Fibroblast of skin of scalp (primary cell): ENCODE measurements around the gene NCDN. TPM values are rescaled to one million over a fixed set of nuclear protein-coding genes. Genes with fewer than 3 reads are reported as not detected.

Source experiments
- DNase-seq: peaks from one replicate; pipeline ENCODE4 v3.0.0-alpha.2; 2013
- polyA plus RNA-seq, 2 experiments: library from polyadenylated mRNA; unstranded; fragments of 120-200 nt; gene quantifications; one replicate each; pipeline ENCODE4 v1.2.1, GENCODE V29; 2013; ENCODE audit not compliant: insufficient read length in 2 of 2

The NCDN gene, protein sequence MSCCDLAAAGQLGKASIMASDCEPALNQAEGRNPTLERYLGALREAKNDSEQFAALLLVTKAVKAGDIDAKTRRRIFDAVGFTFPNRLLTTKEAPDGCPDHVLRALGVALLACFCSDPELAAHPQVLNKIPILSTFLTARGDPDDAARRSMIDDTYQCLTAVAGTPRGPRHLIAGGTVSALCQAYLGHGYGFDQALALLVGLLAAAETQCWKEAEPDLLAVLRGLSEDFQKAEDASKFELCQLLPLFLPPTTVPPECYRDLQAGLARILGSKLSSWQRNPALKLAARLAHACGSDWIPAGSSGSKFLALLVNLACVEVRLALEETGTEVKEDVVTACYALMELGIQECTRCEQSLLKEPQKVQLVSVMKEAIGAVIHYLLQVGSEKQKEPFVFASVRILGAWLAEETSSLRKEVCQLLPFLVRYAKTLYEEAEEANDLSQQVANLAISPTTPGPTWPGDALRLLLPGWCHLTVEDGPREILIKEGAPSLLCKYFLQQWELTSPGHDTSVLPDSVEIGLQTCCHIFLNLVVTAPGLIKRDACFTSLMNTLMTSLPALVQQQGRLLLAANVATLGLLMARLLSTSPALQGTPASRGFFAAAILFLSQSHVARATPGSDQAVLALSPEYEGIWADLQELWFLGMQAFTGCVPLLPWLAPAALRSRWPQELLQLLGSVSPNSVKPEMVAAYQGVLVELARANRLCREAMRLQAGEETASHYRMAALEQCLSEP
- polyA plus RNA-seq (2013, experiment 1 of 2; ENCODE audit: insufficient read length) = 28.6 TPM
- polyA plus RNA-seq (2013, experiment 2 of 2; ENCODE audit: insufficient read length) = 26.0 TPM

DNA sequence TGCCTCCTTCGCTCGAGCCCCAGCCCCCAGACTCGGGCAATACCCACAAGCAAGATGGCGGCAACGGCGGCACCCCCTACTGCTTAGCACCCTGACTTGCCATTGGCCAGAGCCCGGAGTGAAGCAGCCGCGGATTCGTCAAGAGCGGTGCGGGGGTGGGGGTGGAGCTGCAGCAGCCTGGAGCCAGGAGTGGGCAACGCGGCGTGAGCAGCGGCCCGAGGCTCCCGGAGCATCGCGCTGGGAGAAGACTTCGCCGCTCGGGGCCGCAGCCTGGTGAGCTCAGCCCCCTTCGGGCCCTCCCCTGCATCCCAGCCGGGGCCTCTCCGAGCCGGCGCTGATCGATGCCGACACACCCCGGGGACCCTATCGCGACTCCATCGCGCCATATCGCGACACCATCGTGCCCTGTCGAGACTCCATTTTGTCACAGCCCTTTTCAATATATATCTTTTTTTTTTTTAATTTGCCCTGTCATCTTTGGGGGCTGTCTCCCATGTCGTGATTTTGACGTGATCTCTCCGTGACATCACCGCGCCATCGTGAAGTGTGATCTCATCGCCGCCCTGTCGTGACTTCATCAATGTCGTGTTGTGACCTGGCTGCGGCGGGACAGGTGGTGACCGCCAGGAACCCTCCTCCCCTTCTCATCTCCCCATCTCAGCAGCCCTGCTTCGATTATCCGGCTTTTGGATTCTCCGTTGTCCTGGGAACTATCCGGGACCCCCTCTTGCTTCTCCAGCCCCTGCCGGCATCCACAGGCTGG, at the start of gene NCDN:
Gene NCDN (plus strand): TSS at position 189 of the 763 bp plus-strand sequence. CDS start 392 bp downstream, at position 581.
- DNase-seq = peak; percentile 98

DNA sequence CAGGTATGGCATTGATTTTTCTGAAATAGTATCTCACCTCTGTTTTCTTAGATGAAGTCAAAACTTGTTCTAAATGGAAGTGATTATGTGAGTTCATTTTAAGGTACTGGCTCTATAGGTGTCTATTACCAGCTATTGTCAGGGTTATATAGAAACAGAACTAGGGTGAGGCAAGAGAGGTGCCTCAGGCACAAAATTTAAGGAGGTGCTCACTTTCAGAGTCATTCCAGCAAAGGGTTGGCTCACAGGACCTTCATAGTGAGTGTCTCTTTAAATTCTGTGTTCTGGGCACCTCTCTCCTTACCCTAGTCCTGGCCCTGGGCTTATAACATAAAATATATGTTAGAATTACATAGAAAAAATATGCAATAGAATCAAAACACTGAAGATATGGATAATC, 49.7 kb upstream of the NCDN start:
- no peak for DNase-seq

DNA sequence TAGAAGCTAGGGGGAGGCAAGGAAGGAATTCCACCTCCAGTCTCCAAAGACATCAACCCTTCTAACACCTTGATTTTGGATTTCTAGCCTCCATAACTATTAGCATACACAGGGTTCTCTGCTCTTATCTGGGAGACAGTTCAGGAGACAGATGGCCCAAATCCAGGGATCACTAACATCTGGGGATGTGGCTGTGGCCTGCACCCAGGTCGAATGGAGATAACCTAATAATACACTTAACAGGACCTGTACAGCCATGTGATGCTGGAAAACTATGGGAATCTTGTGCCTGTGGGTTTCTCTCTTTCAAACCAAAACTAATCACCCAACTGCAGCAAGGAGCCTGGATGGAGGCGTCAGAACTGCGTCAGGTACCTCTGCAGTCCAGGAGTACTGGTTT, 48.0 kb upstream of the NCDN start:
- DNase-seq = no peak

DNA sequence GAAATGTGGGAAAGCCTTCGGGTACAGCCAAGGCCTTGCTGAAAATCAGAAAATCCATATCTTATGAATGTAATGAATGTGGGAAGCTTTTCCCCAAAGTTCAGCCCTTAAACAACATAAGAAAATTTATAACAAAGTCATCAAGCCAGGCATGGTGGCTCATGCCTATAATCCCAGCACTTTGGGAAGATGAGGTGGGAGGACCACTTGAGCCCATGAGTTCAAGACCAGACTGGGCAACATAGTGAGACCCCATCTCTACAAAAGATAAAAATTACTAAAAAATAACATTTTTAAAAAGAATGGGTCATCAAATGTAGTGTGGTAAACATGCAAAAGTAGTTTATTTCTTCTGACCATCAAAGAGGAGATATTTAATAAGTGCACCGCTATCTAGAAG, 46.3 kb upstream of the NCDN start:
- DNase-seq = no peak

DNA sequence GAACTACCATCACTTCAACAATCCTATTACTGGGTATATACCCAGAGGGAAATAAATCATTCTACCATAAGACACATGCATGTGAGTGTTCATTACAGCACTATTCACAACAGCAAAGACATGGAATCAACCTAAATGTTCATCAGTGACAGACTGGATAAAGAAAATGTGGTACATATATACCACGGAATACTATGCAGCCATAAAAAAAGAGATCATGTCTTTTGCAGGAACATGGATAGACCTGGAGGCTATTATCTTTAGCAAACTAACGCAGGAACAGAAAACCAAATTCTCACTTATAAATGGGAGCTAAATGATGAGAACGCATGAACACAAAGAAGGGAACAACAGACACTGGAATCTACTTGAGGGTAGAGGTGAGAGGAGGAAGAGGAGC, 39.4 kb upstream of the NCDN start:
- no peak for DNase-seq

DNA sequence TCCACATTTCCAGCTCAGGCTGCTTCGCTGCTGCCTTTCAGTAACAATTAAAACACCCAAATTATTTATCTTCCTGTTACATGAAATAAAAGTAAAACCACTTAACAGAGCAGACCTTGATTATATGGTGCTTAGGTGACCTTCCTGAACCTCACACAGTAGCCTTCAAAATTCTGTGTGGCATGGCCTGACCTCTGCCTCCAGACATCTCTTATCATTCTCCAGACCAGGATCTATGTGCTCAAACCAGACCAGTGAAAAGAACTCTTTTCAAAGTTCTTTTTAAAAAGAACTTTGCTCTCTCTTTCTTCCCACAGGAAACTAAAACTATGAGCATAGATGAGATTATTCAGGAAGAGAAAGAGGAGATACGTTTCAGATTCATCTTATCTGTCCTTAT, 38.2 kb upstream of the NCDN start:
- no peak for DNase-seq

DNA sequence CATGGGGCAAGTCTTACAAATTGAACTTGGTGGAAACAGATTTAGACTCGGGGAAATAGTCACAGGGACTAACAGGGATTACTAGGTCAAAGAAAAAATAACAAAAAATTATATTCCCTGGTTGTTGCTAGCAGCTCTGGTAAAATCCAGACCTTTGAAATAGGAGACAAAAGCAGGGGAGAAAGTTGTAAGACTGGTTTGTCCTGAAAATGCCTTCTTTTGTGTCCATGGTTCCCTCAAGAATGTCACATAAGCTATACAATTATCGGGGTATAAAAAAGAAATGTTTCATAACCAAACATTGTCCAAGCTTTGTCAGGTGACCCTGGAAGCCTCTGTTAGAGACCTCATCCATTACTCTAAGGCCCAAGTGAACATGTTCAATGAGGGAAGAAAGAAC, 33.5 kb upstream of the NCDN start:
- DNase-seq = no peak

DNA sequence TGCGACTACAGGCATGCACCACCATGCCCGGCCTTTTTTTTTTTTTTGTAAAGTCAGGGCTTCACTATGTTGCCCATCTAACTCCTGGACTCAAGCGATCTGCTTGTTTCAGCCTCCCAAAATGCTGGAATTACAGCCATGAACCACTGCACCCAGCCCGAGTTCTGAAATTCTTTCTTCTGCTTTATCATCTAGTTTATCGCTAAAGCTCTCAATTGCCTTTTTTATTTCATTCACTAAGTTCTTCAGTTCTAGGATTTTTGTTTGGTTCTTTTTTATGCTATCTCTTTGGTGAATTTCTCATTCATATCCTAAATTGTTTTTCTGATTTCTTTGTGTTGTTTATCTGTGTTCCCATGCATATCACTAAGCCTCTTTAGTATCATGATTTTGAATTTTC, 27.4 kb upstream of the NCDN start:
- no peak for DNase-seq

DNA sequence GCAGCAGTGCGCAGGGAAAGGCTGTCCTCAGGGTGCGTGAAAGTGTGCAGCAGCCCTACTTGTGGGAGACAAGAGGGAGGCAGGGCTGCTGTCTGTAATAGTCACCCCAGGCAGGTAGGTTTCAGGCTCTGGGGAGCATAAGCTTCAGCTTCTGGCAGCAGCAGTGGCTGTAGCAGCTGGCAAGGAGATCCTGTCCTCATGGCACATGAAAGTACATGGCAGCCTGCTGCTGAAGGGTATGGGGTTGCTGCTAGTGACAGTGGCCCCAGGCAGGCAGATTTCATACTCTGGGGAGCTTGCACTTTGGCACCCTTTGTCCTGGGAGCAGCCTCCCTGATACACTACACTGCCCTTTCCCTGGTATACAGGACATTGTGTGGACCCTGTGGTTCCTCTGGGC, 26.7 kb upstream of the NCDN start:
- DNase-seq = no peak

DNA sequence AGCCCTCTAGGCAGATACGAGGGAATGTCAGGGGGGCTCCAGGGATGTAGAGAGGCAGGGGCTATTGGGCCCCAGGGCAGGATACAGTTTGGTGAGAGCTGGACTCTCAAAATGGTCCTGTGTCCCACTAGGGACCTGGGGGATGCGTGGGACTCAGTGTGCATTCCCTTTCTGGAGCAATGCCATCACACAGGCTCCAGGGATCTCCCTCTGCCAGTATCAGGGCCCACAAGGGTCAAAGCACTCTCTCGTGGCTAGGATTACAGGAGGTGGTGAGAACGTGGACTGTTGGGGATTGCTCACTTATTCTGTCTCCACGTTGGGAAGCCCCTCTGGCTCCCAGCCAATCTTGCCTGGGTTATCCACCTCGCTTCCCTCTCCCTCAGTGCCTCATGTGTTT, 26.2 kb upstream of the NCDN start:
- DNase-seq = no peak

DNA sequence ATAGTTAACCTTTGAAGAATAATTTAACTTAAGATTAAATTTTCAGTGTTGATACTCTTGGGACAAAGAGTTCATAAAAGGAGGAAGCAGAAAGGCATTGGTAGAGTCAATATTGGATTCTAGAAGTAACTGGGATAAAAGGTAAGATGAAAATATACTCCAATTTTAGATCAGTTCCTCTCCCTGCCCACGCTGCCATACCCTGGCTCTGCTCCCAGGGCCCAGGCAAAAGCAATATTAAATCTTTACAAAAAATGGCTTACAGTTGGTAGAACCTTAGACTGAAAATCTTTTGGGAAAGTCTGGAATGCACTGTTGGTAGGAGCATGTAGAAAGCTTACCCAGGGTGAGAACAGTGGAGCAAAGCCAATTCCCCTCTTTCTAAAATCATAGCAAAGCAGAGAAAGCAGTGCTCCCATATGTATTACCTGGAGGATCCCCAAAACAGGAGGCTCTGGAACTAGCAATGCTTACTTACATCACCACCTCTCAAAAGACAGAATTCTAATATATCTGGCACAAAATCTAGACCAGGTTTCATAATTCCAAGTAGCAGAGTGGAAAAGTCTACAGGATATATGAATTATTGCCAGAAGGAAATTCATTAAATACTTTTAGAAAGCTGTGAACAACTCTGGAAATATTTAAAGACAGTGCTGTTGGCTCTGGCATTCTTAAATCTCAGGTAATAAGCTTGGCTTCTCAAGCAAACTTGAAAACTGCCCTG, 24.9 kb upstream of the NCDN start:
- DNase-seq = peak; percentile 14

DNA sequence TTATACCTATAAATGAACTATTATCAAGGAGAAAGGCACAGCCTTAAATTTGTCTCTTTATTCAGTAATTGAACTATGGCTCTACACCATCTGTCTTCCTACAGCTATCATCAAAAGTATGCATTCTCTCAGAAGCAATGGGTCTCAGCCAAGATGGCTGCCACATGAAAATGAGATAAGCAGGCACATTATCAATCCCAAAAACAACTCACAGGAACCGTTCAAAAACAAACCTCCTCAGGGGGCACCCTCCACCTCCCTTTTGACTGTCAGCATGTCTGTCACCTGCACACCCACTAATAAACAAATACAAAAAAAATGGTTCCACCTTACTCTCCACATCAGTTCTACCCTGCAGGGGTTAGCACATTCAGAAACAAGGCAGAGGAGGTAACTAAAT, 24.0 kb upstream of the NCDN start:
- no peak for DNase-seq

DNA sequence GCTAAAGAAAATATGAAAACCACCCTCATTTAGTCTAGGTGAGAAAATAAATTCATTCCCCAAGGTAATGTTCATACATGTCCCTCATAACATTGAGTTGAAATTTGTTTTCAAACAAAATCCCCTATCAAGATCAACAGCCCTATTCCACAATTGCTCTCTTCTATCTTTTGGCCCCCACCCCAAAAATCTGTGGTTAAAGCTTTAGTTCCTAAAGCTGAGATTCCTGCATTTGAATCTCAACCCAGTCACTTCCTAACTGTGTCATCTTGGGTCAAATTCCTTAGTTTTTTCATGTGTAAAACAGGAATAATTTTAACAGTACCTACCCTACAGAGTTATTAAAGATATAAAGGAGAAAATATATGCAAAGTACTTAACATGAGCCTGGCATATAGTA, 22.4 kb upstream of the NCDN start:
- DNase-seq = no peak

DNA sequence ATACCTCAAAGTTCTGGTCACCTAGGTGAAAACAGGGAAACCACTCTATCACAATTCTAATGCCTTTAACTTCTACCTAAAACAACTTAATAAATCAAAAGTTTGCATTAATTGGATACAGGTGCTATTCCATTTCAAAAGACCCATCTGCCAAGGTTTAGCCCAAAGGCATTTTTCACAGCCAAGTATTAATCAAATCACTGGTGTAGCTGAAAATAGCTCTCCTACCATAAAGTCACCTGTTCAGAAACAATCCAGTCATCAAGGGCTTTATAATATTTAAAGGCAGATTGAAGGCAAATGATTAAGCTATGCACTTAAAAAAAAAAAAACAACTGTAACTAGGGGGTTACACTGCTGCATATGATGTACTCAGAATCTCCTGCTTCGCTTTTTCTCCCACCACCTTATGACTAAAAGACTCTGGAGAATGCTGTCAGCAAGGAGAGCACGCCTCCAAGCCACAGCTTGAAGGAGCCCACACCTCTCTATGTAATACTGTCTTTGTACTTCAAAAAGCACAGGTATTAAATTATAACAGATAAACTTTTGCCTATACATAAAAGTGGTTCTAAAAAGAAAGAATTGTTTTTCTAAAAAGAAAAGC, 20.9 kb upstream of the NCDN start:
- DNase-seq = no peak

DNA sequence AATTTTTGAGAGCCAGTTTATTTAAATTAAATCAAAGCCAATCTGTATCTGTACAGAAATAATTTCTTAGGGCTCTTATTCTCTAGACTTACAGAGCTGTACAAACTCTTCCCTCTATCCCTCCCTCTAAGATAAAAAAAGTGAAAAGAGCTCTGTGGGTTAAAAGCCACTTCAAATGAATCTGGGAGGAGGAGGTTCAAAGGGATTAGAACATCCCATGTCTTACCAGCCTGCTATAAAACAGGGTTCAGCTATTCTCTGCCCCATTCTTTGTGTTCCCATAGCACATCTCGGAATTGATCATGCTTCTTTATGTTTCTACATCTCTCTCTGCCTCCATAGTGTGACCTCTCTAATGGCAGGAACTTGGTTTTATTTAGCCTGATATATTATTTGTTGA, 19.8 kb upstream of the NCDN start:
- DNase-seq = no peak

DNA sequence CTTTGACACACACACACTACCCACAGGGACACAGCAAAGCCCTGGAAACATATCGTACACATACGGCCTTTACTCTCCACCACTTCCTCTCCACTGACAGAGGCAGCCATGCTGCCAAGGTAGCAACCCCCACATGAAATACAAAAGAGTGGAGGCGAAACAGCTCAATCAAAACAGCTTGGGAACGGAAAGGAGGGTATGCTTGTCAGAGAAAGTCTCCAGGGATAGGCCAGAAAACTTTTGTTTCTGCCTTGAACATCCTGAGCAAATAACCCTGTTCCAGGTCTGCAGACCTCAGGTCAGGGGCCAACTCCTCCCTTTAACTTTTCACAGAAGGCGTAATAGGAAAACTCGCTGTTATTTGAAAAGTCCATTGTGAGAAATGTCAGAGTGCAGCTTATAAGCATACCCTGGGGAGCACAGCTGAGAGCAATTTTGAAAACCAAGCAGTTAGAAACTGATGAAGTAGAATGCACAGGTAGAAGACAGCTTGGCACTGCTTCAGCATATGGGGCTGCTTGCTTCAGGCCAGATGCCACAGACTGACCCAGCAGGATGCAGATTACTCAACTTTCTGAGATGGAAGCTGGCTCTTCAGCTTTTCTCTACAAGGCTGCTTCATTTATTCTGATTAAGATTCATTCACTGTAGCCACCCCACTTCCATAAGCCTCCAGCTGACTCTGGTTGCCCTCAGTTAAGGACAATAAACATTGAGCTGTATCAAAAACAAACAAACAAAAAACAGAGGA, 18.4 kb upstream of the NCDN start:
- DNase-seq = peak; percentile 35

DNA sequence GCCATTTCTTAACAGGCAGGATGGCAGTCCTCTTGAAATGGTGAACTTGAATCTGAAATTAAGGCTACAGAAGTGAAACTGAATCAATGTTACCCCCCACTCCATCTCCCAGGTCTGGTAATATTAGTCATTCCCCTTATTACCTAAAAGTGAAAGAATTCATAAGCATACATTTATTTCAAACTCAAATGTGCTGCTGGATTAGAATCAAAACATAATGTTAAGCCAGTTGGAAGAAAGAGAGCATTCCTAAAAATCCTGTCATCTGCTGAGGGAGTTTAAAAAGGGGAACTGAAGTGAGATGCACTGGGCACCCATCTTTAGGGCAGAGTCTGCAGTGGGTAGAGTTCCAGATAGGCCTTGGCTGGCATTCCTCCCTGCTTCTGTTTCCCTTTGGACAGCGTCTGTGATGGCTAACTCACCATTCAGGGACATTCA, 17.8 kb upstream of the NCDN start:
- peak; percentile 80 for DNase-seq

DNA sequence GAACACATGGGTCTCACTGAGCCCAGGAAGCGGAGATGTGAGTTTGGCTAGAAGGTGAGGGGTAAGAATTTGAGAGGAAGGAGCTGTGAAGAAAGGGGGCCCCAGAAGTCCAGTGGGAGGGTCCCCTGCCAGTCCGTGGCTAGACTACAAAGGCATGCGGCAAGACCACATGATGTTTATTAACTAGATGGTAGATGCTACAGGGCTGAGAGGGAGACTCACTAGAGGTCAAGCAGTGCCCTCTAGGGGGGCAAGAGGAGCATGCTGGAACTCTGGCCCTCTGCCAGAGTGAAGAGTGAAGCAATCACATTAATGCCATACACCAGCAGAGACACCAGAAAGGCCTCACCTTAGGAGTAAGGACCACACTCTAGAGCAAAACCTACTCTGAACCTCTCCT, 12.6 kb upstream of the NCDN start:
- peak; percentile 72 for DNase-seq

DNA sequence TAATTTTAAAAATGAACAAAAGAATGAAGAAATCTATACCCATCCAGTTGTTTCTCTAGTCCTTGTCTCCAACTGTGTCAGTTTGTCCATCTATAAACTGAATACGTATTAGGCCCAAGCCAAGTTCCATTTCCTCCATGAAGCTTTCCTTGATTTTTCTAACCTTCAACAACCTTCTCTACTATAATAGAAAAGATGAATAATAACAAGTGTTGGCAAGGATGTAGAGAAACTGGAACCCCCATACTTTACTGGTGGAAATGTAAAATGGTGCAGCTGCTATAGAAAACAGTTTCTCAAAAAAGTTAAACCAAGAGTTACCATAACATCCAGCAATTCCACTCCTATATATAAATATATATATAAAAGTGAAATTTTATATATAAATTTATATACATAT, 11.0 kb upstream of the NCDN start:
- DNase-seq = no peak

DNA sequence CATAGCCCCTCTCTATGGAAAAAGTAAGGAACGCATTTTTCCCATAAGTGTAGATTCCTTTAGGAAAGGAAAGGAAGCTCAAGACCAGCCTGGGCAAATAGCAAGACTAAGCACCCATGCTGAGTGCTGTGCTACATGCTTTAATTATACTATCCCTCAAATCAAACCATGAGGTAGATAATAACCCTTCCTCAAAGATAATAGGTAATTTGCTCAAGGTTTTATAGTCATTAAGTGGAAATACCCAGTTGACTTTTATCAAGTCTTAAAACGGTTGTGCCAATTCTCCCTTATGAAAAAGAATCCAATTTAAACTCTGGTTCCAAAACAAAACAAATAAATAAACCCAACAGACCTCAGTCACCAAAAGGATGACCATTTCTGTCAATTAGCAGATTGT, 3.7 kb upstream of the NCDN start:
- no peak for DNase-seq
